Measurements from ENCODE around the gene DMRTA2. TPM values are rescaled to one million over a fixed set of nuclear protein-coding genes. Genes with fewer than 3 reads are reported as not detected.

DMRTA2 gene
- total RNA-seq, 4 donors from 2014 or later, result not detected

- Histone ChIP-seq H3K4me1 (peaks cover 0 to 42% (median 12%) of the 10 kb centered on the region in 4 donors), H3K27ac (no peak overlapping the region), H3K27me3 (peaks cover 0 to 78% of the 10 kb centered on the region in 2 donors), H3K9me3 (no peaks in the 10 kb centered on the region), H3K36me3 (no peaks in the 10 kb centered on the region), H3K4me3 (no peak overlapping the region)
- TF ChIP-seq CTCF (IDR thresholded peaks at IDR 0.05), result no peak
- no peak for TF ChIP-seq POLR2A (IDR thresholded peaks at IDR 0.05)
- no peak for DNase-seq
Observed at GRCh38 chr1:50426702-50427085, 3.5 kb upstream of the DMRTA2 start.

- H3K27ac ChIP-seq, result no peak overlapping the region
- no peak for DNase-seq
- no peaks in the 10 kb centered on the region for H3K9me3 ChIP-seq
- no peak for TF ChIP-seq CTCF (IDR thresholded peaks at IDR 0.05)
- no peak for TF ChIP-seq POLR2A (IDR thresholded peaks at IDR 0.05)
- peaks cover 0 to 46% (median 13%) of the 10 kb centered on the region in 4 donors for H3K4me1 ChIP-seq
- no peak overlapping the region for H3K4me3 ChIP-seq
- no peaks in the 10 kb centered on the region for H3K36me3 ChIP-seq
- peaks cover 0 to 77% of the 10 kb centered on the region in 2 donors for H3K27me3 ChIP-seq
Observed at GRCh38 chr1:50426108-50426700, 3.0 kb upstream of the DMRTA2 start.

GRCh38 chr1:50425376-50426107 is 2.3 kb upstream of the DMRTA2 start:
- Histone ChIP-seq H3K4me3 (no peak overlapping the region), H3K27ac (no peak overlapping the region), H3K36me3 (no peaks in the 10 kb centered on the region), H3K4me1 (peaks cover 0 to 53% (median 14%) of the 10 kb centered on the region in 4 donors), H3K27me3 (peaks cover 0 to 80% of the 10 kb centered on the region in 2 donors), H3K9me3 (no peaks in the 10 kb centered on the region)
- TF ChIP-seq POLR2A (IDR thresholded peaks at IDR 0.05), result no peak
- TF ChIP-seq CTCF (IDR thresholded peaks at IDR 0.05), result no peak
- DNase-seq, result no peak

- no peak for DNase-seq
- no peak overlapping the region for H3K27ac ChIP-seq
- H3K9me3 ChIP-seq, result no peaks in the 10 kb centered on the region
- peak overlapping the region in 1 of 4 donors; percentile 41 for H3K4me3 ChIP-seq
- no peaks in the 10 kb centered on the region for H3K36me3 ChIP-seq
- peaks cover 0 to 54% (median 14%) of the 10 kb centered on the region in 4 donors for H3K4me1 ChIP-seq
- no peak for TF ChIP-seq POLR2A (IDR thresholded peaks at IDR 0.05)
- H3K27me3 ChIP-seq, result peaks cover 0 to 77% of the 10 kb centered on the region in 2 donors
Observed at GRCh38 chr1:50424884-50425375, 1.7 kb upstream of the DMRTA2 start.

- H3K4me3 ChIP-seq, result peak overlapping the region in 3 of 4 donors; percentile 20 to 41 (median 32)
- peaks cover 0 to 58% (median 14%) of the 10 kb centered on the region in 4 donors for H3K4me1 ChIP-seq
- peaks cover 0 to 83% of the 10 kb centered on the region in 2 donors for H3K27me3 ChIP-seq
- no peak overlapping the region for H3K27ac ChIP-seq
- no peak for DNase-seq
- TF ChIP-seq CTCF (IDR thresholded peaks at IDR 0.05) (no peak), POLR2A (IDR thresholded peaks at IDR 0.05) (no peak)
- no peaks in the 10 kb centered on the region for H3K36me3 ChIP-seq
- no peaks in the 10 kb centered on the region for H3K9me3 ChIP-seq
Observed at GRCh38 chr1:50424045-50424883, 1.0 kb upstream of the DMRTA2 start.
